SK-N-MC (cell line): ENCODE data around the gene KCNF1.
"Not testable (repeated sequence)": the region's sequence is repeated elsewhere in the genome, so short reads cannot be mapped to it uniquely, and the experiment has no call there.

Source experiments
- DNase-seq: peaks from one replicate; pipeline ENCODE4 v3.0.0-alpha.2; 2011; ENCODE audit warnings: low read depth, low spot score
- H3K27ac ChIP-seq: fragments of 200-600 bp; sonication (generic); 2 replicates; pipeline ENCODE4 v1.5.1; 2016; ENCODE audit warnings: mixed run types
- H3K36me3 ChIP-seq: fragments of 200-600 bp; sonication (generic); 2 replicates; pipeline ENCODE4 v1.6.1; 2017; ENCODE audit warnings: antibody characterized with exemption, low read length, mixed read lengths; ENCODE audit not compliant: insufficient read depth
- H3K4me3 ChIP-seq: fragments of 200-600 bp; sonication (generic); 2 replicates; pipeline ENCODE4 v1.5.1; 2016
- H3K9ac ChIP-seq: fragments of 200-600 bp; sonication (generic); 2 replicates; pipeline ENCODE4 v1.8.0; 2017; ENCODE audit warnings: mixed run types, mixed read lengths; ENCODE audit not compliant: insufficient read length
- H3K9me3 ChIP-seq: fragments of 200-600 bp; sonication (generic); 2 replicates; pipeline ENCODE4 v1.6.1; 2017; ENCODE audit warnings: low read depth, mild to moderate bottlenecking, antibody characterized with exemption, low read length, moderate library complexity, mixed read lengths
- EZH2 ChIP-seq: fragments of 200-600 bp; sonication (generic); IDR thresholded peaks from one replicate; pipeline ENCODE4 v1.6.1; 2017; ENCODE audit warnings: antibody characterized with exemption
- FOXP2 ChIP-seq: optimal IDR thresholded peaks from 2 replicates; pipeline ENCODE3; 2011; ENCODE audit warnings: mild to moderate bottlenecking, moderate library complexity; ENCODE audit not compliant: insufficient read depth; ENCODE audit errors: extremely low read length, control extremely low read depth
- POLR2AphosphoS5 ChIP-seq: IDR thresholded peaks from 2 replicates; pipeline ENCODE4 v1.6.1; 2012; ENCODE audit warnings: mild to moderate bottlenecking, low read depth, low read length, borderline replicate concordance

Gene KCNF1

DNA sequence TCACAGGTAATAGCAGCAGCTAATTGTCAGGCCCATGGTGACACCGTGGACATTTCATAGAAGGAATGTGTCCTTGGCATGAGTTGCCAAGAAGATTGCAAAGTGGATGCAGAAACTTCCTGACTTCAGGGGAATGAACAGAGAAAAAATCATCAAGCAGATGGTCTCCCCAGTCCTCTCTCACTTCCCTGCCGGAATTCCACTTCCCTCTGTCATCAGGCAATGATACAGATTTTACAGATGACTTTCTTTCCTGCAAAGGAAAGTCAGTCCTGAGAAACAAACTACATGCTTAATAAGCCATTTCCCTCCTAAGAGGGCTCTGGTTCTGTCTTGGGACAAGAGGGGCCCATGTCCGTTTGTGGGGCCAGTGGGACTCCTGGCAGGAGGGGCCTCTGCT, 45.7 kb downstream of the KCNF1 start:
- TF ChIP-seq FOXP2 (no peak), POLR2AphosphoS5 (no peak), EZH2 (no peak)
- Histone ChIP-seq H3K27ac (no peak overlapping the region), H3K9ac (no peak overlapping the region), H3K4me3 (no peak overlapping the region), H3K9me3 (no peaks in the 10 kb centered on the region), H3K36me3 (no peaks in the 10 kb centered on the region)
- no peak for DNase-seq

DNA sequence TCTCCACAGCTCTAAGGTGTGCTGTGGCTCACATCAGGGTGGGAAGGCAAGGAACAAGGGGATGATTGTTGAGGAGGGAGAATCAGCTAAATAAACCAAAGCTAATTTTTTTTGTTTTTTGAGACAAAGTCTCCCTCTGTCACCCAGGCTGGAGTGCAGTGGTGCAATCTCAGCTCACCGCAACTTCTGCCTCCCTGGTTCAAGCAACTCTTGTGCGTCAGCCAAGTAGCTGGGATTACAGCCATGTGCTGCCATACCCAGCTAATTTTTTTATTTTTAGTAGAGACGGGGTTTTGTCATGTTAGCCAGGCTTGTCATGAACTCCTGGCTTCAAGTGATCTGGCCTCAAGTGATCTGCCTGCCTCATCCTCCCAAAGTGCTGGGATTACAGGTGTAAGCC, 46.7 kb downstream of the KCNF1 start:
- not testable (repeated sequence) for H3K4me3 ChIP-seq, DNase-seq, H3K9ac ChIP-seq, H3K27ac ChIP-seq, H3K36me3 ChIP-seq, H3K9me3 ChIP-seq

DNA sequence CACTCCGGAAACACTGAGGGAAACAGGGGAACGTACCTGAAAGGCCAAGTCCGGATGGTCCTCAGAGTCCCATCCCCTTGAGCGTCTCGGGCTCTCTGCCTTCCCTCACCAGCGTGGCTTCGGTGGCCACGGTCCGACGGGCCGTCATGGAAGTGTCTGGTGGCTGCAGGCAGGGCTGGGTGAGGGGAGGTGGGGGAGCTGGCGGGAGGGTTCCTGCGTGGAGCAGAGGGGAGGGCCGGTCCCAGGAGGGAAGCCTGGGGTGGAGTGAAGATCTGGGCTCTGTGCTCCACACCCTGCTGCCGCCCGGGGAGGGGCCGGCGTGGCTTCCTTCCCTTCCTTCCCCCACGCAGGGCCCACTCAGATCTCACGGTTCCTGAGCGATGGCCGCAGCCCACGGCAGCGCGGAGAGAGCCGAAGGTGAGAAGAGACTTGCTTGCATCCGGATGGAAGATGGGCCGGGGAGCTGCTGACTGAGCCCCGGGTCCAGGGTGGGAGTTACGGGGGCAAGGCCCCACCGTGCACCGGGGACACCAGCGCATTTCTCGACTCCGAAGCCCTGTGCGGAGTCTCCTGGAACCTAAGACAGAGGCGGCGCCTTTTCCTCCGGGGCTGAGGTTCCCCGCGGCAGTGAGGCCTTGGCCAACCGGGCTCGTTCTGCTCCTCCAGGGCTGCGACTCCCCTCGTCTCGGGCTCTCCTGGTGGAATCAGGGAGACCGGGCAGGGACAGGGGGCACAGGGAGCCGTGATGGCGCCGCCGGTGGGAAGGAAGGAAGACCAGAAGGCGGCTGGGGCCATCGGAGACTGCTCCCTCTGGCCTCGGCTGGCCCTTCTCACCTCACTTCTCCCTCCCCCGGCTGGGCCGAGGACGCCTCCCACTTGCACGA, 49.1 kb downstream of the KCNF1 start:
- Histone ChIP-seq H3K9ac (no peak overlapping the region), H3K36me3 (no peaks in the 10 kb centered on the region), H3K27ac (no peak overlapping the region), H3K4me3 (no peak overlapping the region), H3K9me3 (no peaks in the 10 kb centered on the region)
- no peak for DNase-seq
- TF ChIP-seq POLR2AphosphoS5: no peak
- TF ChIP-seq EZH2: no peak
- no peak for TF ChIP-seq FOXP2

DNA sequence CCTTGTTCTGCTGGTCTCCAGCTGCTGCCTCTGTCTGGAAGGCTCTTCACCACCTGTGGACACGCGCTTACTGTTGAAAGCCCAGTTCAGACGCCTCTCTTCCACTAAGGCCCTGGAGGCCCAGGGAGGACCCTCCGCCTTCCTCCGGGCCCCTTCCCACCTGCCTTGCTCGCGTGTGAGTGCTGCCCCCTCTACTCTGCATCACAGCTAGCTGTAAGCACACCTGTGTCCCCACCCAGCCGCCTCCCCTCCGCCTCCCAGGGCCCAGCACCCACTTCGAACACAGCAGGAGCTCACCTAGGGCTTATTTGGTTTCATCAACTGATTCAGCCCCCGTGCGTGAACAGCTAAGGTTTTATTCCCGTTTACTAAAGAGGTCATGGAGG, 49.7 kb downstream of the KCNF1 start:
- H3K27ac ChIP-seq: no peak overlapping the region
- TF ChIP-seq FOXP2: no peak
- no peak for TF ChIP-seq EZH2
- TF ChIP-seq POLR2AphosphoS5: no peak
- no peak for DNase-seq
- H3K4me3 ChIP-seq: no peak overlapping the region
- H3K9ac ChIP-seq: no peak overlapping the region
- no peaks in the 10 kb centered on the region for H3K9me3 ChIP-seq
- H3K36me3 ChIP-seq: no peaks in the 10 kb centered on the region

DNA sequence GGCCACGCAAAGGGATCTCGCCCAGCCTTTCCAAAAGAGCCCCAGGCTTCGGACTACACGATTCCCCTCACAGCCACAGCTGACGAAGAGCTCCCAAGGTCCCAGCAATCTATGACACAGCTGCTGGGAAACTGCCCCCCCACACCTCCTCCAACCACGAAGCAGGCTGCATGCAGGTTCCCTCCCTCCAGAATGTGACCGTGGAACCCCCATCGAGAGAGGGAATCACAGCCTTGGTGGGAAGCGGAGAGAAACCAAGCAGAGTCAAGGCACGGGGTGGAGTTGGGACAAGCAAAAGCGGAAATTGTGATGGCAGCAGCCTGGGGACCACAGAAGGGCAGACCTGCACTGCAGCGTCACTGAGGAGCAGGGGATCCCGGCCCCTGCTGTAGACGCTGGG, 50.3 kb downstream of the KCNF1 start:
- TF ChIP-seq POLR2AphosphoS5 (no peak), FOXP2 (no peak), EZH2 (no peak)
- Histone ChIP-seq H3K9me3 (no peaks in the 10 kb centered on the region), H3K9ac (no peak overlapping the region), H3K4me3 (no peak overlapping the region), H3K36me3 (no peaks in the 10 kb centered on the region), H3K27ac (no peak overlapping the region)
- no peak for DNase-seq

DNA sequence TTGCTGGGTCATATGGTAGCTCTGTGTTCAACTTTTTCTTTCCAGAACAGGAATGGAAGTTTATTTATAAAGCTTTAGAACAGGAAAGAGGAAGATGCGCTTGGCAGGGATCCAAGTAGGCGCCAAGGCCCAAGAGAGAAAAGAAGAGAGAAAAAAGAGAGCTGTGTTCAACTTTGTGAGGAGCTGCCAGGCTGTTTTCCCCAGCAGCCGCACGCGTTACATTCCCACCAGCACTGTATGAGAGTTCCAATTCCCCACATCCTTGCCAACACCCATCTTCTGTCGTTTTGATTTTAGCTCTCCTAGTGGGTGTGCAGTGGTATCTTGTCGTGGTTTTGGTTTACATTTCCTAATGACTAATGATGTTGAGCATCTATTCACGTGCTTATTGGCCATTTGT, 51.4 kb downstream of the KCNF1 start:
- peak; percentile 2 for DNase-seq
- H3K4me3 ChIP-seq: no peak overlapping the region
- H3K9ac ChIP-seq: no peak overlapping the region
- TF ChIP-seq POLR2AphosphoS5 (no peak), EZH2 (no peak), FOXP2 (no peak)
- no peaks in the 10 kb centered on the region for H3K36me3 ChIP-seq
- no peak overlapping the region for H3K27ac ChIP-seq
- H3K9me3 ChIP-seq: no peaks in the 10 kb centered on the region
